Mesenchymal stem cell (in vitro differentiated cells and primary cell): Measurements from ENCODE around the gene HPD.

Experiments used
- DNase-seq: peaks from one replicate; pipeline ENCODE4 v3.0.0-alpha.2; 2013
- H2AFZ ChIP-seq: one replicate; pipeline ENCODE4 v1.6.1; 2013; ENCODE audit warnings: low read depth, mild to moderate bottlenecking, control low read depth, inconsistent platforms, low read length, moderate library complexity
- H2AK5ac ChIP-seq: 2 replicates; pipeline ENCODE4 v1.6.1; 2013; ENCODE audit warnings: low read length, moderate library complexity, mild to moderate bottlenecking, inconsistent platforms; ENCODE audit not compliant: severe bottlenecking
- H2BK120ac ChIP-seq: one replicate; pipeline ENCODE4 v1.6.1; 2013; ENCODE audit warnings: low read depth, mild to moderate bottlenecking, inconsistent platforms, low read length, moderate library complexity
- H2BK12ac ChIP-seq, 2 experiments: one replicate each; pipeline ENCODE4 v1.6.1; 2013; ENCODE audit warnings: inconsistent platforms in 2 of 2, low read length in 2 of 2, mild to moderate bottlenecking in 2 of 2, moderate library complexity in 2 of 2, control low read depth in 1 of 2
- H2BK15ac ChIP-seq: one replicate; pipeline ENCODE4 v1.6.1; 2013; ENCODE audit warnings: mild to moderate bottlenecking, low read depth, inconsistent platforms; ENCODE audit not compliant: poor library complexity, severe bottlenecking
- H2BK5ac ChIP-seq: 2 replicates; pipeline ENCODE4 v1.6.1; 2013; ENCODE audit warnings: low read depth, mild to moderate bottlenecking, low read length, control low read depth, inconsistent platforms; ENCODE audit not compliant: poor library complexity, severe bottlenecking
- H3K14ac ChIP-seq, 2 experiments: one replicate each; pipeline ENCODE4 v1.6.1; 2013; ENCODE audit warnings: inconsistent platforms in 2 of 2, low read length in 2 of 2, control low read depth in 1 of 2, mild to moderate bottlenecking in 1 of 2, moderate library complexity in 1 of 2
- H3K18ac ChIP-seq, 2 experiments: one replicate each; pipeline ENCODE4 v1.6.1; 2013; ENCODE audit warnings: inconsistent platforms in 2 of 2, low read length in 2 of 2, control low read depth in 1 of 2, low read depth in 1 of 2, mild to moderate bottlenecking in 1 of 2
- H3K23ac ChIP-seq, 2 experiments: one replicate each; pipeline ENCODE4 v1.6.1; 2013; ENCODE audit warnings: inconsistent platforms in 2 of 2, low read length in 2 of 2, mild to moderate bottlenecking in 2 of 2, moderate library complexity in 2 of 2, control low read depth in 1 of 2
- H3K27ac ChIP-seq: 2 replicates; pipeline ENCODE4 v1.5.1; 2013; ENCODE audit warnings: mild to moderate bottlenecking, moderate library complexity, low read length, control low read depth, inconsistent platforms; ENCODE audit not compliant: poor library complexity, severe bottlenecking
- H3K27me3 ChIP-seq, 2 experiments: 2 replicates each; pipeline versions ENCODE4 v1.6.1 to v1.7.0; 2013; ENCODE audit warnings: low read length in 2 of 2, mild to moderate bottlenecking in 2 of 2, moderate library complexity in 2 of 2, control low read depth in 1 of 2, inconsistent platforms in 1 of 2; ENCODE audit not compliant: control insufficient read depth in 1 of 2, insufficient read depth in 1 of 2
- H3K36me3 ChIP-seq, 2 experiments: 2 replicates each; pipeline versions ENCODE4 v1.6.1 to v1.7.0; 2013; ENCODE audit warnings: low read length in 2 of 2, control low read depth in 1 of 2, inconsistent platforms in 1 of 2, low read depth in 1 of 2, mild to moderate bottlenecking in 1 of 2; ENCODE audit not compliant: insufficient read depth in 2 of 2, control insufficient read depth in 1 of 2
- H3K4ac ChIP-seq, 2 experiments: one replicate each; pipeline ENCODE4 v1.6.1; 2013; ENCODE audit warnings: inconsistent platforms in 2 of 2, low read length in 2 of 2, mild to moderate bottlenecking in 2 of 2, moderate library complexity in 2 of 2, control low read depth in 1 of 2, low read depth in 1 of 2
- H3K4me1 ChIP-seq: 2 replicates; pipeline ENCODE4 v1.6.1; 2013; ENCODE audit warnings: low read depth, low read length, control low read depth; ENCODE audit not compliant: control insufficient read depth, insufficient read depth
- H3K4me2 ChIP-seq: 2 replicates; pipeline ENCODE4 v1.6.1; 2013; ENCODE audit warnings: low read length, mild to moderate bottlenecking, inconsistent platforms; ENCODE audit not compliant: poor library complexity, severe bottlenecking
- H3K4me3 ChIP-seq, 2 experiments: 2 replicates each; pipeline versions ENCODE4 v1.5.1 to v1.7.0; 2013; ENCODE audit warnings: low read length in 2 of 2, mild to moderate bottlenecking in 2 of 2, control low read depth in 1 of 2, low read depth in 1 of 2; ENCODE audit not compliant: insufficient read depth in 1 of 2
- H3K79me1 ChIP-seq: replicated peaks from 2 replicates; pipeline ENCODE4 v1.6.1; 2013; ENCODE audit warnings: mild to moderate bottlenecking, control low read depth, low read length, inconsistent platforms; ENCODE audit not compliant: poor library complexity, severe bottlenecking
- H3K9ac ChIP-seq: 2 replicates; pipeline ENCODE4 v1.7.0; 2013; ENCODE audit warnings: mild to moderate bottlenecking, low read length, moderate library complexity
- H3K9me3 ChIP-seq: 2 replicates; pipeline ENCODE4 v1.7.0; 2013; ENCODE audit warnings: mild to moderate bottlenecking, low read length; ENCODE audit not compliant: control insufficient read depth
- H4K8ac ChIP-seq: one replicate; pipeline ENCODE4 v1.6.1; 2013; ENCODE audit warnings: inconsistent platforms, mild to moderate bottlenecking, low read length, moderate library complexity
- H4K91ac ChIP-seq: one replicate; pipeline ENCODE4 v1.6.1; 2013; ENCODE audit warnings: mild to moderate bottlenecking, low read length, inconsistent platforms
- WGBS: methylation state at CpG from one replicate; pipeline ENCODE4 v1.1.7; 2013; ENCODE audit warnings: mixed read lengths; 5-methylcytosine and 5-hydroxymethylcytosine counted together

HPD gene

GRCh38 chr12:121810234-121810817 is 48.3 kb downstream of the HPD start:
- H4K8ac ChIP-seq = peak overlapping the region; percentile 48
- peak overlapping the region; percentile 88 for H3K9ac ChIP-seq
- no peak overlapping the region for H2BK12ac ChIP-seq
- no peak overlapping the region for H3K14ac ChIP-seq
- H3K79me1 ChIP-seq = peaks cover 23% of the 10 kb centered on the region
- no peak for DNase-seq
- no peak overlapping the region for H2BK15ac ChIP-seq
- H2BK120ac ChIP-seq = no peak overlapping the region
- peaks cover 45% of the 10 kb centered on the region for H3K4me1 ChIP-seq
- H3K18ac ChIP-seq = no peak overlapping the region
- H3K36me3 ChIP-seq = peaks cover 57 to 81% of the 10 kb centered on the region in 2 experiments
- WGBS = 94% methylated on average over 33 of the region's 33 CpGs
- no peak overlapping the region for H3K4me2 ChIP-seq
- no peak overlapping the region for H3K4ac ChIP-seq
- no peak overlapping the region for H3K23ac ChIP-seq
- H2AFZ ChIP-seq = no peak overlapping the region
- H4K91ac ChIP-seq = peak overlapping the region; percentile 31
- H2BK5ac ChIP-seq = no peak overlapping the region
- H3K27me3 ChIP-seq = no peaks in the 10 kb centered on the region
- H2AK5ac ChIP-seq = no peak overlapping the region
- H3K4me3 ChIP-seq = no peak overlapping the region
- H3K9me3 ChIP-seq = no peaks in the 10 kb centered on the region
- no peak overlapping the region for H3K27ac ChIP-seq

GRCh38 chr12:121809712-121810116 is 48.9 kb downstream of the HPD start:
- H3K23ac ChIP-seq = no peak overlapping the region
- H2AFZ ChIP-seq = no peak overlapping the region
- no peak overlapping the region for H2BK15ac ChIP-seq
- no peaks in the 10 kb centered on the region for H3K9me3 ChIP-seq
- H3K79me1 ChIP-seq = peaks cover 20% of the 10 kb centered on the region
- H4K91ac ChIP-seq = no peak overlapping the region
- no peak overlapping the region for H2BK5ac ChIP-seq
- H3K4ac ChIP-seq = no peak overlapping the region
- H3K4me1 ChIP-seq = peaks cover 45% of the 10 kb centered on the region
- H4K8ac ChIP-seq = peak overlapping the region; percentile 27
- H3K27ac ChIP-seq = no peak overlapping the region
- H3K4me3 ChIP-seq = no peak overlapping the region
- 94% methylated on average over 27 of the region's 27 CpGs for WGBS
- peaks cover 51 to 75% of the 10 kb centered on the region in 2 experiments for H3K36me3 ChIP-seq
- no peak for DNase-seq
- H2BK120ac ChIP-seq = no peak overlapping the region
- no peak overlapping the region for H3K9ac ChIP-seq
- H2AK5ac ChIP-seq = no peak overlapping the region
- no peaks in the 10 kb centered on the region for H3K27me3 ChIP-seq
- H2BK12ac ChIP-seq = peak overlapping the region in 1 of 2 experiments; percentile 7
- H3K14ac ChIP-seq = no peak overlapping the region
- no peak overlapping the region for H3K18ac ChIP-seq
- no peak overlapping the region for H3K4me2 ChIP-seq

GRCh38 chr12:121808623-121809022 is 50.0 kb downstream of the HPD start:
- no peak overlapping the region for H3K4ac ChIP-seq
- no peak overlapping the region for H2AK5ac ChIP-seq
- H3K27me3 ChIP-seq = no peaks in the 10 kb centered on the region
- no peak overlapping the region for H3K4me3 ChIP-seq
- H3K18ac ChIP-seq = no peak overlapping the region
- H4K8ac ChIP-seq = no peak overlapping the region
- H3K79me1 ChIP-seq = peaks cover 18% of the 10 kb centered on the region
- H2BK5ac ChIP-seq = no peak overlapping the region
- no peak overlapping the region for H2BK120ac ChIP-seq
- H4K91ac ChIP-seq = no peak overlapping the region
- H3K23ac ChIP-seq = no peak overlapping the region
- no peak overlapping the region for H3K4me2 ChIP-seq
- no peak overlapping the region for H2BK12ac ChIP-seq
- no peak overlapping the region for H3K14ac ChIP-seq
- peaks cover 45% of the 10 kb centered on the region for H3K4me1 ChIP-seq
- no peak overlapping the region for H3K9ac ChIP-seq
- H2BK15ac ChIP-seq = no peak overlapping the region
- no peak for DNase-seq
- no peaks in the 10 kb centered on the region for H3K9me3 ChIP-seq
- peaks cover 44 to 64% of the 10 kb centered on the region in 2 experiments for H3K36me3 ChIP-seq
- no peak overlapping the region for H2AFZ ChIP-seq
- WGBS = 97% methylated on average over 8 of the region's 8 CpGs
- no peak overlapping the region for H3K27ac ChIP-seq

- Histone ChIP-seq H4K91ac (no peak overlapping the region), H3K27me3 (no peaks in the 10 kb centered on the region), H3K36me3 (peaks cover 44 to 58% of the 10 kb centered on the region in 2 experiments), H2BK15ac (no peak overlapping the region), H3K9ac (peak overlapping the region; percentile 92), H3K18ac (no peak overlapping the region), H3K27ac (no peak overlapping the region), H3K4ac (no peak overlapping the region), H3K23ac (no peak overlapping the region), H4K8ac (no peak overlapping the region), H3K14ac (no peak overlapping the region), H3K4me3 (no peak overlapping the region), H3K4me2 (no peak overlapping the region), H2AK5ac (no peak overlapping the region), H2BK5ac (no peak overlapping the region), H2AFZ (no peak overlapping the region), H2BK120ac (no peak overlapping the region), H3K9me3 (no peaks in the 10 kb centered on the region), H3K4me1 (peaks cover 39% of the 10 kb centered on the region), H3K79me1 (peaks cover 18% of the 10 kb centered on the region), H2BK12ac (no peak overlapping the region)
- DNase-seq = no peak
- 87% methylated on average over 14 of the region's 14 CpGs for WGBS
Observed at GRCh38 chr12:121807642-121808347, 50.9 kb downstream of the HPD start.
